ENCODE data around the gene LONRF3. TPM values are rescaled to one million over a fixed set of nuclear protein-coding genes. Genes with fewer than 3 reads are reported as not detected.

Gene LONRF3
- total and polyA plus RNA-seq, 2 of the 13 experiments (the other 11 are each of a cell fraction or from before 2014, with no cell fraction given) = 4.8 to 11.6 TPM

- WGBS (ENCODE audit: low lambda C conversion rate) = 10% methylated on average over 2 of the region's 3 CpGs
- no peak for DNase-seq (ENCODE audit: low spot score)
- in situ Hi-C loops (cut with HindIII; ENCODE audit: extremely low pct_ligation_motif_present, low pct_unique_long_range_greater_than_20kb) (no loop called here), intact Hi-C loops (cut with micrococcal nuclease; ENCODE audit: unreplicated experiment) (loop anchor here (10.0 kb wide), 1 partner anchor 263 kb away; the partner anchor contains the start of gene PGRMC1)
- TF ChIP-seq ZBTB39 (CRISPR knock-in tag; IDR thresholded peaks at IDR 0.05) = no peak
- TF ChIP-seq POLR2AphosphoS2 (IDR thresholded peaks at IDR 0.05; ENCODE audit: low read depth, low read length) = no peak
- TF ChIP-seq TFDP1 (CRISPR knock-in tag; IDR thresholded peaks at IDR 0.05; ENCODE audit: borderline replicate concordance) = no peak
- TF ChIP-seq, protein P1, sequence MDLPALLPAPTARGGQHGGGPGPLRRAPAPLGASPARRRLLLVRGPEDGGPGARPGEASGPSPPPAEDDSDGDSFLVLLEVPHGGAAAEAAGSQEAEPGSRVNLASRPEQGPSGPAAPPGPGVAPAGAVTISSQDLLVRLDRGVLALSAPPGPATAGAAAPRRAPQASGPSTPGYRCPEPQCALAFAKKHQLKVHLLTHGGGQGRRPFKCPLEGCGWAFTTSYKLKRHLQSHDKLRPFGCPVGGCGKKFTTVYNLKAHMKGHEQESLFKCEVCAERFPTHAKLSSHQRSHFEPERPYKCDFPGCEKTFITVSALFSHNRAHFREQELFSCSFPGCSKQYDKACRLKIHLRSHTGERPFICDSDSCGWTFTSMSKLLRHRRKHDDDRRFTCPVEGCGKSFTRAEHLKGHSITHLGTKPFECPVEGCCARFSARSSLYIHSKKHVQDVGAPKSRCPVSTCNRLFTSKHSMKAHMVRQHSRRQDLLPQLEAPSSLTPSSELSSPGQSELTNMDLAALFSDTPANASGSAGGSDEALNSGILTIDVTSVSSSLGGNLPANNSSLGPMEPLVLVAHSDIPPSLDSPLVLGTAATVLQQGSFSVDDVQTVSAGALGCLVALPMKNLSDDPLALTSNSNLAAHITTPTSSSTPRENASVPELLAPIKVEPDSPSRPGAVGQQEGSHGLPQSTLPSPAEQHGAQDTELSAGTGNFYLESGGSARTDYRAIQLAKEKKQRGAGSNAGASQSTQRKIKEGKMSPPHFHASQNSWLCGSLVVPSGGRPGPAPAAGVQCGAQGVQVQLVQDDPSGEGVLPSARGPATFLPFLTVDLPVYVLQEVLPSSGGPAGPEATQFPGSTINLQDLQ (CRISPR knock-in tag; IDR thresholded peaks at IDR 0.05) = no peak
- TF ChIP-seq ZFP36L1 (CRISPR knock-in tag; IDR thresholded peaks at IDR 0.05) = no peak
- no peak for TF ChIP-seq DPF2 (CRISPR knock-in tag; IDR thresholded peaks at IDR 0.05; ENCODE audit: borderline replicate concordance, low read depth)
- TF ChIP-seq, protein P2, sequence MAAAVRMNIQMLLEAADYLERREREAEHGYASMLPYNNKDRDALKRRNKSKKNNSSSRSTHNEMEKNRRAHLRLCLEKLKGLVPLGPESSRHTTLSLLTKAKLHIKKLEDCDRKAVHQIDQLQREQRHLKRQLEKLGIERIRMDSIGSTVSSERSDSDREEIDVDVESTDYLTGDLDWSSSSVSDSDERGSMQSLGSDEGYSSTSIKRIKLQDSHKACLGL (CRISPR knock-in tag; IDR thresholded peaks at IDR 0.05) = no peak
- ATAC-seq = no peak
- CTCF ChIA-PET (ENCODE audit: low intra/inter-chr PET ratio, low total read pairs) = no interaction called here
- H3K27me3 ChIP-seq (ENCODE audit: control insufficient read depth in 1 of 2, insufficient read depth in 2 of 2, low read length in 2 of 2) = peaks cover 0 to 17% of the 10 kb centered on the region in 2 experiments; a peak in 3 of 5 replicates
- H3K36me3 ChIP-seq (replicated peaks in 1 of 2; ENCODE audit: control insufficient read depth in 1 of 2, insufficient read depth in 2 of 2, low read length in 2 of 2) = no peaks in the 10 kb centered on the region
- H3K4me3 ChIP-seq (replicated peaks in 1 of 3; ENCODE audit: insufficient read depth in 1 of 3, low read depth in 2 of 3, low read length in 3 of 3) = no peak overlapping the region
- no peak overlapping the region for H3K9ac ChIP-seq (ENCODE audit: insufficient read depth, low read depth, low read length)
- H3K79me2 ChIP-seq (ENCODE audit: insufficient read depth, low read length) = no peaks in the 10 kb centered on the region
- no peak overlapping the region for H3K27ac ChIP-seq (ENCODE audit: extremely low read length, insufficient read depth, low read length)
- no peaks in the 10 kb centered on the region; the same call in 1 of the 2 replicates for H4K20me1 ChIP-seq (ENCODE audit: insufficient read depth, low read length)
- no peak overlapping the region for H2AFZ ChIP-seq (ENCODE audit: low read length)
- POLR2A ChIA-PET = no interaction called here
- no peak for FAIRE-seq
- H3K4me2 ChIP-seq (ENCODE audit: low read depth, low read length) = no peak overlapping the region
- peaks cover 20% of the 10 kb centered on the region for H3K4me1 ChIP-seq (ENCODE audit: insufficient read depth, low read length)
- no TSS peak for BruUV-seq (replicated peaks)
- no peaks in the 10 kb centered on the region for H3K9me3 ChIP-seq (ENCODE audit: low read length)
Observed at GRCh38 chrX:118971552-118971951, 2.9 kb upstream of the LONRF3 start.

Measured in HepG2 (cell line).